Medulla oblongata (tissue), 1 donor: Measurements from ENCODE around the gene C4orf50.

Experiments
- DNase-seq: peaks from one replicate; pipeline ENCODE4 v3.0.0-alpha.2; 2015; ENCODE audit errors: extremely low spot score

Gene C4orf50

GRCh38 chr4:6018331-6018730 lies at the start of gene C4orf50:
Gene C4orf50, minus strand, starts transcription at chr4:6018431.
- DNase-seq = no peak

GRCh38 chr4:6065934-6066590 lies 47.8 kb upstream of the C4orf50 start:
- DNase-seq = no peak

GRCh38 chr4:6065166-6065565 lies 46.9 kb upstream of the C4orf50 start:
- DNase-seq = no peak

GRCh38 chr4:6064383-6064782 lies 46.2 kb upstream of the C4orf50 start:
- no peak for DNase-seq

- DNase-seq = no peak
Observed at GRCh38 chr4:6063684-6064083, 45.5 kb upstream of the C4orf50 start.

- DNase-seq = no peak
Observed at GRCh38 chr4:6062133-6062532, 43.9 kb upstream of the C4orf50 start.

GRCh38 chr4:6059375-6059805 lies 41.2 kb upstream of the C4orf50 start:
- no peak for DNase-seq

- no peak for DNase-seq
Observed at GRCh38 chr4:6058531-6059374, 40.5 kb upstream of the C4orf50 start.

GRCh38 chr4:6056976-6057766 lies 38.9 kb upstream of the C4orf50 start:
- DNase-seq = peak; percentile 5

GRCh38 chr4:6055436-6055835 lies 37.2 kb upstream of the C4orf50 start:
- no peak for DNase-seq

- DNase-seq = no peak
Observed at GRCh38 chr4:6055030-6055429, 36.8 kb upstream of the C4orf50 start.

- no peak for DNase-seq
Observed at GRCh38 chr4:6054162-6054922, 36.1 kb upstream of the C4orf50 start.

GRCh38 chr4:6052679-6053078 lies 34.4 kb upstream of the C4orf50 start:
- no peak for DNase-seq

GRCh38 chr4:6050551-6050950 lies 32.3 kb upstream of the C4orf50 start:
- no peak for DNase-seq

- peak; percentile 6 for DNase-seq
Observed at GRCh38 chr4:6049985-6050384, 31.8 kb upstream of the C4orf50 start.

GRCh38 chr4:6049278-6049677 lies 31.0 kb upstream of the C4orf50 start:
- no peak for DNase-seq

- DNase-seq = no peak
Observed at GRCh38 chr4:6048537-6048936, 30.3 kb upstream of the C4orf50 start.

GRCh38 chr4:6047130-6047673 lies 29.0 kb upstream of the C4orf50 start:
- DNase-seq = no peak

- DNase-seq = no peak
Observed at GRCh38 chr4:6046526-6047129, 28.4 kb upstream of the C4orf50 start.

GRCh38 chr4:6044805-6045204 lies 26.6 kb upstream of the C4orf50 start:
- no peak for DNase-seq

- no peak for DNase-seq
Observed at GRCh38 chr4:6044276-6044675, 26.0 kb upstream of the C4orf50 start.
